ENCODE data around the gene CFAP97D2.

GRCh38 chr13:114229506-114229905 lies 50.4 kb downstream of the CFAP97D2 start:
- TF ChIP-seq POLR2A (IDR thresholded peaks at IDR 0.05) (no peak), CTCF (IDR thresholded peaks at IDR 0.05 in 8 of 11, conservative IDR thresholded peaks at IDR 0.05 in 3 of 11) (no peak), POLR2AphosphoS5 (IDR thresholded peaks at IDR 0.05) (no peak)
